GM18907 (cell line): Measurements from ENCODE around the gene NOL9.

Source experiments
- ATAC-seq: cut with Tn5 transposase; IDR thresholded peaks from one replicate; pipeline ENCODE4 v1.9.1; 2021; ENCODE audit warnings: mild to moderate bottlenecking, moderate library complexity; ENCODE audit not compliant: unreplicated experiment

Gene NOL9

GRCh38 chr1:6491081-6491449 lies 63.2 kb downstream of the NOL9 start:
- no peak for ATAC-seq

DNA sequence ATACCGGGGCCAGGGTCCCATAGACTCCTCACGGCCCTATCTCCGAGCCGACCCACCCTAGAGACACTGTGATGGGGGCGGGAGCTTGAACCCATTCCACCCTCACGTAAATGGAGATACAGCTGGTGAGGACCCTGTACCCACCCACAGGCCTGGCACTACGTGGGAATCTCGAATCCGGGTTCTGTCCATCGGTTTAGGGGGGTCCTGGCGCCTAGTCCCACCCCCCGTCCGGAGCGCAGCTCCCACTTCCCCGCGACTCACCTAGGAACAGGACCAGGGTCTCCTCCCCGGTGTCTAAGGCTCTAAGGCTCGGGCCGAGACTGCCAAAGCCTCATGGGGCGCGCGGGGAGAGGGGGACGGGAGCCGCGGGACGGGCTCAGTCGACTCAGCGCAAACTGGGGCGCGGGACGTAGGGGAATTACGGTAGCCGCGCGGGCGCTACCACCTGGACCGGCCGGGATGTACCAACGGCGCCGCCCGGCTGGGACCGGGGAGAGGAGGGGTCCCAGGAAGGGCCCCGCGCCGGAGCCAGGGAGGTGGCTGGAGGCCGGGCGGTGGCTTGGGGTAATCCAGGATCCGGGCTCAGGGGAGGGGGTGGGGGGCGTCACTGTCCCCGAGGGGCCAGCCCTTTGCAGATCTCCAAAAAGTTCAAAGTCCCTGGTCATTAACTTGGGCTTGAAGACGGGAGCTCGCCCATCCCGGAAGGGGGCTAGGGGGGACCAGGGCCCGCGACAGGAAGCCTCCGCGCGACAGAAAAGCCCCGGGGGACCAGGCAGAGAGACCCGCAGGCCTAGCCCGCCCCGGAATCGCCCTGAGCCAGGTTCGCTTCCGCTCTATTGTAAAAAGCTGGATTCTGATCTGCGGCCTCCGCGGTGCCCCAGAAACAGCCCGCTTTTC lies 63.9 kb downstream of the NOL9 start:
- ATAC-seq, result peak; percentile 51

DNA sequence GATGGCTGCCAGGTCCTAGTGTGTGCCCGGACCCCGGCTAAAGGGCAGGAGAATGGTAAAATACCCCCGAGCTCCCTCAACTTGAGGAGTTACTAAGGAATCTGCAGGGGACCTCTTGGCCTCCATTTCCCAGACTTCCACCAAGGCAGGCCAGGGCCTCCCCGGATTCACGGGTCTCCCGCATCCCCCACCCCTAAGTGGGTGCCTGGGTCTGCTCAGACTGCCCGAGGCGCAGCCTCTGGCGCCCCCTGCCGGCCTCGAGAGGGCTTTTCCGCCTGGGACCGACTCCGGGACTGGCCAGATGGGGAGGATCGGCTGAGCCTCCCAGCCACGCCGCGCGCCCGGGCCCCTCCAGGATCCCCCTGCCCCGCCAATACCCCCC lies 64.5 kb downstream of the NOL9 start:
- ATAC-seq, result peak; percentile 52

DNA sequence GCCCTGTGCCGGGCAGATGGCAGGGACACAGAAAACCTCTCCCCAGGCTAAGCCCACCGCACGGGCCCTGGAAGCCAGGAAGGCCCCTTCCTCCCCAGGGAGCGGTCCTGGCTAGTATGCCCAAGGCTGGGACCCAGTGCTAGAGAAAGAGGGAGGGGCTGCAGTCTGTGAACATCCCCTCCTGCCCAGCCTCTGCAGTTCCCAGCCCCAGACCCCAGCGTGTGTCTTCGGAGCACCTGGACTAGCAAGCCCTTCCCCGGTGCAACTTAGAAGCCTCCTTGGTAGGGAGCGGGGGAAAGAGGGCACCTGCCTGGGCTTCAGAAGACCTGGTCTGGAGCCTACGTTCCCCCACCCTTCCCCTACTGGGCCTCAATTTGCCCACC lies 64.9 kb downstream of the NOL9 start:
- ATAC-seq, result no peak

DNA sequence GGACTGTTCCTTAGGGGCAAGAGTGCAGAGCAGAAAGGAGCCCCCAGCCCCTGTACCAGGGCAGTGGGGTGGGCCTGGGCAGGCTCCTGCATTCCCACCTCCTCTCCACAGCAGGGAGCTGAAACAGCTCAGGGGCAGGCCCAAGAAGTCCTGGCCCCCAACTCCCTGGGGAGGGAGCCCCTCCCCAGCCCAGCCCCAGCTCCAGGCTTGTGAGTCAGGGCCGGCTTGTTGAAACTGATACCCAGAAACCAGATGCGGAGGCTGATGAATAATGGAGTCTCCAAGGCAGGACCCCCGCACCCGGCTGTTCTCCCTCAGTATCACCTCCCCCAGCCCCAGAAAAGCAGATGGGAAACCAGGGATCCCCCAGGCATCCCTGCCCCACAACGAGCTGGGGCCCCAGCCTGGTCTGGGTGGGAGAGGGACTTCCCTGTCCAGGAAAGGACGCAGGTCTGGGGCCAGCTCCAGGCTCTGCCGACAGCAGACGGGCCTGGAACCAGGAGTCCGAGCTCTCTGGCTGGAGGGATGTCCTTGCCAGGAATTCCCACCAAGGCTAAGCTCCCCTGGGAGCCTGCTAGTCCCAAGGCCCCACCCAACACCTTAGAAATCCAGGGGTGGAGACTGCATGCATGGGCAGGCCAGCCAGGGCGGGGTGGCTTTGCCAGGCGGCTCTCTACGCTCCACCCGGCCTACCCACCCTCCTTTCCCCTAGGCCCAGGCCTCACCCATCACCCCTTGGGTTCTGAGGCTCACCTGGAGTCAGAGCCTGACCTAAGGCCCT lies 65.5 kb downstream of the NOL9 start:
- no peak for ATAC-seq

- no peak for ATAC-seq
These were observed 66.4 kb downstream of the NOL9 start for GRCh38 chr1:6487804-6488484.

DNA sequence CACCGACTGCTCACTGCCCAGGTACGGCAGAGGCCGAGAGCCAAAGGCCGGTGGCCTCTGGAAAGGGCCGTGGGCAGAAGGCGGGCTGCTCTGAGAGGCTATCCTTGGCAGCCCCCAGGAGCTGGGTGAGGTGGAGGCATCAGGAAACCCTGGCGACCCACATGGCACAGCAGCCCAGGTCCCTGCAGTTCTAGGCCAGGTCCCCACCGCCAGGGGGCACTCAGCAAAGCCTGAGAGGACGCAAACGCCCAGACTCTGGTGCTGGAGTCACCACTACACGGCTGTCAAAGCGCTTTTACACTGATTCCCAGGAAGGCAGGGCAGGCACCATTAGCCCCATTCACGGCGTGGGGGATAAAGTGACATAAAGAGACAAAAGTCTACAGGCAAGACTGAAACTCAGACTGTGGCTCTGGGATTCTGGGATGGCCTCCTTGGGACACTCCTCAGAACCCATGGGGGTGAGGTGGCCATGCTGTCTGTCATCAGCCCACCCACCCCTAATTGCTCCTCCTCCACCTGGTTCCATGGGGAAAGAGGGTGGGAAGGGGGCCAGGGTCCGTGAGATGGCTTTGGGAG lies 67.8 kb downstream of the NOL9 start:
- ATAC-seq, result no peak

DNA sequence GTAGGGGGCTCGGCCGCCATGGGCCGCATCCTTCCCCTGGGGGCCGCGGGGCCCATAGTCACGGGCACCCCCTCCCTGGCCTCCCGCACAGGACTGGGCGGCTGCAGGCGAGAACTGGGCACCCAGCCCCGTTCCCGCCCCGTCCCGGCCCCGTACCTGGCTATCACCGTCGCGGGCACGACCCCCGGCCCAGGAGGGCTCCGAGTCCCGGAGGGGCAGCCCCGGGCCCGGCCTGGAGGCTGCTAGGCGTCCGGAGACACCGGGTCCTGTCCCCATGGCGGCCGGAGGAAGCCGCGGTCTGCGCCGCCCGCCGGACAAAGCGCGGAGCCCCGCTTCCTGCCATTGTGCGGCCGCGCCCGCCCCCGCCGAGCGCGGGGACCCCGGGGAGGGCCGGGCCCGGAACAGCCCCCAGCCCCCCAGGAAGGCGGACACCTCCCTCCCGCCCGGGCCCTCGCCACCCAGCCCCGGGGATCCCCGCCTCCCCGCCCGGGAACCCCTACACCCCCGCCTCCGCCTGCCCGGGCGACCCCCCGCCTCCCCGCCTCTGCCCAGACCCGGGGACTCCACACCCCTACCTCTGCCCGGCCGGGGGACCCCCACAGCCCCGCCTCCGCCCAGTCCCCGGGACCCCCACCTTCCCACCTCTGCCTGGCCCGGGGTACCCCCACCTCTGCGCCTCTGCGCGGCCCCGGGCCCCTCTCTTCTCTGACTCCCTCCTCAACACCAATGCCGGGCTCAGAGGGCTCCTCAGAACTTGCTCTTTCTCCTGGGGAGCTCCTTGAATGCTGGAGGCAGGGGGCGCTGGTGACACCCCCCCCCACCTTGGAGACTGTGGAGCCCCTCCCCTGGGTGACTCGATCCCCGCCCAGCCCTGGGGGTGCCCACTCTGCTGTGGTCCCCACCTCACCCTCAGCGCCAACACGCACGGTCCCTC lies 68.9 kb downstream of the NOL9 start:
- no peak for ATAC-seq

DNA sequence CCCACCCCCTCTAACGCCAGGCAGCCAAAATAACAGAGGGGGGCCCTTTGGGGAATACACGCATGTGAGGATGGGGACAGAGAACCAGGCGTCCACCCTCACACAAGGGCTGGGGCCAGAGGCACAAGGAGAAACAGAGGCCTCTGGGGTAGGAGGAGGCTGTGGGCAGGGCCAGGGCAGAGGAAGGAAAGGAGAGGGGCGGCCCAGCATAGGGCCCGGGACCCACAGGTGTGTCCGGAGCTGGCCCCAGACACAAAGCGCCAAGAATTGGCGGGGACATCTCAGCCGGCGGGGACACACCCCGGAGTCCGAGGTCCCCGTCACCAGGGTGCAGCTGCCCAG lies 69.5 kb downstream of the NOL9 start:
- ATAC-seq, result no peak

DNA sequence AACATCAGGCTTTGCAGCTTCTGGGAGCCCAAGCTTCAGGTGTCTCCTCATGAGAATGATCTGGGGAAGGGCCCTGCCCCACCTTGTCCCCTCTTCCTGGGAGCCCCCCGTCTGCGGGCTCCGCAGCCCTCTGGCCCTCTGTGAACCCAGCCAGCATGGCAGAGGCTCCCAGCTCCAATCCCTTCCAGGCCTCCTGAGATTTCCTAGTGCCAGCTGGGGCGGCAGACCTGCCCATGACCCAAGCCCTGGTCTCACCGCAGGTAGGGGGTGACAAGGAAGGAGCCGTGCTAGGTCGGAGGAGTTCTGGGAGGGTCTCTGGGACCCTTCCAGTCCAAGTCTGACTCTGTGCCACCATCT lies 70.6 kb downstream of the NOL9 start:
- ATAC-seq, result no peak

- ATAC-seq, result no peak
These were observed 71.1 kb downstream of the NOL9 start for GRCh38 chr1:6483017-6483760.

- no peak for ATAC-seq
These were observed 72.5 kb downstream of the NOL9 start for GRCh38 chr1:6481820-6482219.

DNA sequence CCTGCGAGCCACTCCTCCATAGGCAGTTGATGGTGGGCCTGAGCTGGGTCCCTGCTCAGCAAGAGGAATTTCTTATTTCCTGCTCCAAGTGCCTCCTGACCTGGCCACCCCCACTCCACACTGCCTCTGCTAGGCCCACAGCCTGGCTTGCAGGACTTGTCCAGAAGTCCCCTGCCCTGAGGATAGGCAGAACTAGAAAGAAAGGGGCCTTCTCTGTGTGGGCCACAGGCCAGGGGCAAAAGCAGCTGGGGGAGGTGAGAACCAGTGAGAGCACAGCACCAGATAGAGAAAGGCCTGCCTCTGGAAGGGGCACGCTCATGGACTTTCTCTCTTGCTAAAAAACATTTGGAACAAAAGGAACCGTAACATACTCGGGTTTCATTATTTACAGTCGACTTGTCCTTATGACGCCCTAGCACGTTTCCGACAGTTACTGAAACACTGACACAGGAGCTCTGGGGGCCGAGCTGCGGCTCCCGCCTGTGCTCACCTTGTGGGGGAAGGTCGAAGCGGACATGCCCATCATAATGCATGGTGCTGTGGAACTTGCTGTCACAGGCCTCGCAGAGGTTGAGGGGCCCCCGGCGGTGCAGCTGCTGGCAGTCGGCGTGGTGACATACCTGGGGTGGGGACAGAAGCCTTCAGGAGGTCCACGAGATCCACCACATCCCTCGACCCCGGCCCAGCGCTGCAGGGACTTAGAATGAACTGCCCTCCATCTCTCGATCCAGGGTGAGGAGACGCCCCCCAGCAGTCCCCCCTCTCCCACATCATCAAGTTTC lies 77.1 kb downstream of the NOL9 start:
- no peak for ATAC-seq

DNA sequence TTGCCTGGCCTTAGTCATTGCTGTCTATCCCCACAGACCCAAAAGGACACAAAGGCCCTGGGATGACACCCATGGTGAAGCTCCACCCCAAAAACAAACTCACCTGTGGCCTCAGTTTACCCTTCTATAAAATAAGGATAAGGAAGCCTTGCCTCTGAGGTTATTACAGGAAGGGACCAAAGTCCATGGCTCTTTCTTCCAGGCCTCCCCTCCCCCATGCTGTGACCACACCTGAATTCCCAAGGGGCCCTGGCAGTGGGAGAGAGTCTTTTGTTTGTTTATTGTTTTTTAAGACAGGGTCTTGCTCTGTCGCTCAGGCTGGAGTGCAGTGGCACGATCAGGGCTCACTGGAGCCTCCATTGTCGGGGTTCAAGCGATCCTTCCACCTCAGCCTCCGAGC lies 77.8 kb downstream of the NOL9 start:
- no peak for ATAC-seq

- no peak for ATAC-seq
These were observed 78.8 kb downstream of the NOL9 start for GRCh38 chr1:6475381-6476133.

DNA sequence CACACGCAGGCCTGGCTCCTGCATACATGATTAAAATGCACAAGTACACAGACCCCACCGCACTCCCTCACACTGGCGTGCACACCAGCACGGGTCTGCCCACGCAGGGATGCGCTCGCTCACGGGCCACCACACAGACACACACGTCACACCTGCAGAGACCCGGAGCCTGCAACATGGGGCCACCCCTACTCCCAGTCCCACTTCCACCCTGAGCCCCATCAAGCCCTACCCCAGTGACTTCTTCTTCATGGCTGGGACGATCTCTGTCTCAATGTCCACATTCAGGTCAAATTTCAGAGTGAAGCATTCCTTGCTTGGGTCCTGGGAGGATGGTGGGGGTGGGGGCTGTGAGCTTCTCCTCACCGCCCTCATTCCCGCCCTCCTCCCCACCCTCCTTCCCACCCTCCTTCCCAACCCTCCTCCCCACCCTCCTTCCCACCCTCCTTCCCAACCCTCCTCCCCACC lies 79.5 kb downstream of the NOL9 start:
- ATAC-seq, result no peak

DNA sequence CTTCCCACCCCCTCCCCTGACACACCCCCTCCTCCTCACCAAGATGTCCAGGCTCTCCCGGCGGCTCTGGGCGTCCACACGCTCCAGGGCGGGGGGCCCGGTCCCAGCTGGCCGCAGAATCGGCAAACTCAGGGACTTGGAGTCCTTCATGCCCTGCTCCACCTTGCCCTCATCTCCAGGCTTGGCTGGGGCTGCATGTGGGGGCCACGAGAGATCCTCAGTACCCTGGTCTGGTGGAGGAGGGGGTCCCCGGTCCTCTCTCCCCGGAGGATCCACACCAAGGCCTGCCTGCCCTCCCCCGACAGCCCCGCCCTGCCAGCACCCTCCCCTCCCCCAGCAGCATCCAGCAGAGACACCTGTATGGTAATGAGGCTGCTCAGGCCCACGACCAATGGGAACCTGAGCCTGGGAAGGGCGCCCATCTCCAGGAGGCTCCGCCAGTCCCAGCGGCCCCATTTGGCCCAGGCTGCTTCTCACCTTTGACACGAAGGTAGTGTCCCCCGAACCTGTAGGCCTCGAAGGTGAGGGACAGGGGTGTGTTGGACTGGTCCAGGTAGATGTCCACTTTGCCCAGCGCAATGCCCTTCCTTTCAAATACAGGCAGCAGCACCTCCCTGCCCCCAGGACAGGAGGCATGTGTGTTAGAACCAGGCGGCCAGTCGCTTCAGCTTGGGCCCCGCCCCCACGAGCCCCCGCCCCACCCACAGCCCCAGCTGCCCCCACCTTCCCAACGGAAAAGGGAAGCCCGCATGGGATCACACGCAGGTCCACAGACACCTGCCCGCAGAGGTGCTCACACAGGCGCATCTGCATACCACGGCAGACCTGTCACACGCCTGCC lies 80.1 kb downstream of the NOL9 start:
- ATAC-seq, result no peak
